ENCODE results near the gene EEF2. TPM values are rescaled to one million over a fixed set of nuclear protein-coding genes. Genes with fewer than 3 reads are reported as not detected.

EEF2 gene
- polyA plus RNA-seq, 3 donors = 264 to 836 (median 323) TPM

DNA sequence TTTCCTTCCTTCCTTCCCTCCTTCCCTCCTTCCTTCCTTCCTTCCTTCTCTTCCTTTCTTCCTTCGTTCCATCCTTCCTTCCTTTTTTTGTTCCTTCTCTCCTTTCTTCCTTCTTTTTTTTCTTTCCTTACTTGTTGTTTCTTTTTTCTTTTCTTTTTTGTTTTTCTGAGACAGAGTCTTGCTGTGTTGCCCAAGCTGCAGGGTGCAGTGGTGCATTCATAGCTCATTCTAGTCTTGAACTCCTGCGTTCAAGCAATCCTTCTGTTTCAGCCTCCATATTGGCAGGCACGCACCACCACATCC, 5.5 kb upstream of the EEF2 start:
- TF ChIP-seq, protein P1, sequence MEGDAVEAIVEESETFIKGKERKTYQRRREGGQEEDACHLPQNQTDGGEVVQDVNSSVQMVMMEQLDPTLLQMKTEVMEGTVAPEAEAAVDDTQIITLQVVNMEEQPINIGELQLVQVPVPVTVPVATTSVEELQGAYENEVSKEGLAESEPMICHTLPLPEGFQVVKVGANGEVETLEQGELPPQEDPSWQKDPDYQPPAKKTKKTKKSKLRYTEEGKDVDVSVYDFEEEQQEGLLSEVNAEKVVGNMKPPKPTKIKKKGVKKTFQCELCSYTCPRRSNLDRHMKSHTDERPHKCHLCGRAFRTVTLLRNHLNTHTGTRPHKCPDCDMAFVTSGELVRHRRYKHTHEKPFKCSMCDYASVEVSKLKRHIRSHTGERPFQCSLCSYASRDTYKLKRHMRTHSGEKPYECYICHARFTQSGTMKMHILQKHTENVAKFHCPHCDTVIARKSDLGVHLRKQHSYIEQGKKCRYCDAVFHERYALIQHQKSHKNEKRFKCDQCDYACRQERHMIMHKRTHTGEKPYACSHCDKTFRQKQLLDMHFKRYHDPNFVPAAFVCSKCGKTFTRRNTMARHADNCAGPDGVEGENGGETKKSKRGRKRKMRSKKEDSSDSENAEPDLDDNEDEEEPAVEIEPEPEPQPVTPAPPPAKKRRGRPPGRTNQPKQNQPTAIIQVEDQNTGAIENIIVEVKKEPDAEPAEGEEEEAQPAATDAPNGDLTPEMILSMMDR (IDR thresholded peaks at IDR 0.05) = no peak
- intact Hi-C loops (cut with micrococcal nuclease) = loop anchor here in 1 of 2 donors (2.0 kb wide), 1 partner anchor 16 kb away; the partner anchor contains the start of gene PIAS4
- Mint-ChIP-seq H3K4me3 (no peak overlapping the region), H3K36me3 (no peaks in the 10 kb centered on the region), H3K4me1 (peaks cover 26% of the 10 kb centered on the region), H3K27me3 (ENCODE audit: low read depth in 3 of 3) (peaks cover 2 to 8% (median 2%) of the 10 kb centered on the region in 3 donors), H3K27ac (peak overlapping the region in 2 of 7 donors; percentile 35 to 79), H3K9me3 (peaks cover 0 to 10% (median 0%) of the 10 kb centered on the region in 7 donors)
- H3K9ac ChIP-seq (ENCODE audit: insufficient read depth, low read length, poor library complexity, severe bottlenecking) = no peak overlapping the region
- WGBS (ENCODE audit: insufficient coverage) = no CpG with 5 or more reads among the region's 3 CpGs
- H3K4me2 ChIP-seq (replicated peaks; ENCODE audit: extremely low read depth, low read length, poor library complexity, severe bottlenecking) = no peak overlapping the region
- peaks cover 10% of the 10 kb centered on the region for H4K20me1 ChIP-seq (ENCODE audit: insufficient read depth, low read length)
- no peaks in the 10 kb centered on the region for H3K9me3 ChIP-seq (replicated peaks in 1 of 2; ENCODE audit: control insufficient read depth in 1 of 2, insufficient read depth in 1 of 2, low read length in 2 of 2)
- no peak overlapping the region for H3K4me3 ChIP-seq (replicated peaks in 1 of 3; ENCODE audit: low read depth in 2 of 3, low read length in 3 of 3)
- no peak for DNase-seq
- no peaks in the 10 kb centered on the region for H3K36me3 ChIP-seq (replicated peaks in 1 of 2; ENCODE audit: control insufficient read depth in 1 of 2, insufficient read depth in 2 of 2, low read length in 2 of 2)
- H3K4me1 ChIP-seq (ENCODE audit: control insufficient read depth in 1 of 2, insufficient read depth in 2 of 2, low read length in 2 of 2) = peaks cover 20 to 30% of the 10 kb centered on the region in 2 donors
- no peak overlapping the region for H3K27ac ChIP-seq (ENCODE audit: low read depth in 1 of 2, low read length in 2 of 2)
- no peaks in the 10 kb centered on the region for H3K79me2 ChIP-seq (ENCODE audit: insufficient read depth, low read length)
- H2AFZ ChIP-seq (ENCODE audit: insufficient read depth, low read depth, low read length, poor library complexity, severe bottlenecking) = peak overlapping the region; percentile 31
- H3K27me3 ChIP-seq (ENCODE audit: control insufficient read depth in 2 of 2, insufficient read depth in 2 of 2, low read length in 2 of 2) = no peaks in the 10 kb centered on the region

DNA sequence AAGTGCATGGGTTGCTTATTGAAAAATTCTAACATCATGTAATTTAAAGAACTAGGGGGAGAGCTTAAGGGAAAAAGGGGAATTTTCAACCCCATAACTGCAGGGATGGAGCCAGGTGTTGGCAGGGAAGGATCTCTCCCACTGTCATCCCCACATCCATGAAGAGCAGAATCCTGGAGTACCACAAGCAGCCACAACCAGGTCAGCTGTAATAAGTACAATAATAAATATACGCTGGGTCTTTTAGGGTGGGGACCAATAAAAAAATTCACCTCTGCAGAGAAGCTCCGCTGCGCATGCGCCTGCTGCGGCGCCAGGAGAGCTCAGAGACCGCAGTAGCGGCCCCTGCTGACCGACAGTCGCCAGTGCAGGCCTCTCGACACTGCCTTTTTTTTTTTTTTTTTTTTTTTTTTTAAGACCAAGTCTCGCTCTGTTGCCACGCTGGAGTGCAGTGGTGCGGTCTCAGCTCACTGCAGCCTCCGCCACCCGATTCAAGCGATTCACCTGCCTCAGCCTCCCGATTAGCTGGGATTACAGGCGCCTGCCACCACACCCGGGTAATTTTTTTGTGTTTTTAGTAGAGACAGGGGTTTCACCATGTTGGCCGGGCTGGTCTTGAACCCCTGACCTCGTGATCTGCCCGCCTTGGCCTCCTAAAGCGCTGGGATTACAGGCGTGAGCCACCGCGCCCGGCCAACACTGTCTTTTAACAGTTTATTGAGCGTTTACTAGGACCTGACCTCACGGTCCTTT, 2.5 kb upstream of the EEF2 start:
- peaks cover 0 to 10% (median 1%) of the 10 kb centered on the region in 7 donors for H3K9me3 Mint-ChIP-seq
- H3K4me1 ChIP-seq (ENCODE audit: control insufficient read depth in 1 of 2, insufficient read depth in 2 of 2, low read length in 2 of 2) = peaks cover 35 to 50% of the 10 kb centered on the region in 2 donors
- H3K4me2 ChIP-seq (replicated peaks; ENCODE audit: extremely low read depth, low read length, poor library complexity, severe bottlenecking) = peak overlapping the region; percentile 44
- WGBS (ENCODE audit: insufficient coverage) = 10% methylated on average over 20 of the region's 30 CpGs
- peaks cover 45% of the 10 kb centered on the region for H3K4me1 Mint-ChIP-seq
- H3K9me3 ChIP-seq (replicated peaks in 1 of 2; ENCODE audit: control insufficient read depth in 1 of 2, insufficient read depth in 1 of 2, low read length in 2 of 2) = no peaks in the 10 kb centered on the region
- intact Hi-C loops (cut with micrococcal nuclease) = loop anchor here (2.0 to 5.0 kb wide), 3 partner anchors 80 to 195 kb away; partner anchors contain the start of genes ANKRD24 (in 1 of the 2), SIRT6 (in 1 of the 2) and ZBTB7A (in 1 of the 2)
- H3K27me3 ChIP-seq (ENCODE audit: control insufficient read depth in 2 of 2, insufficient read depth in 2 of 2, low read length in 2 of 2) = no peaks in the 10 kb centered on the region
- peak overlapping the region; percentile 21 for H3K9ac ChIP-seq (ENCODE audit: insufficient read depth, low read length, poor library complexity, severe bottlenecking)
- H4K20me1 ChIP-seq (ENCODE audit: insufficient read depth, low read length) = peaks cover 37% of the 10 kb centered on the region
- TF ChIP-seq, protein P1 (IDR thresholded peaks at IDR 0.05) = peak; percentile 83
- H3K79me2 ChIP-seq (ENCODE audit: insufficient read depth, low read length) = peaks cover 26% of the 10 kb centered on the region
- DNase-seq = peak; percentile 84 to 90 (median 86)
- H3K27me3 Mint-ChIP-seq (ENCODE audit: low read depth in 3 of 3) = peaks cover 0 to 5% (median 0%) of the 10 kb centered on the region in 3 donors
- no peak overlapping the region for H3K27ac ChIP-seq (ENCODE audit: low read depth in 1 of 2, low read length in 2 of 2)
- H3K4me3 ChIP-seq (replicated peaks in 1 of 3; ENCODE audit: low read depth in 2 of 3, low read length in 3 of 3) = peak overlapping the region in 1 of 3 experiments; percentile 32
- peak overlapping the region in 6 of 7 donors; percentile 22 to 80 (median 71) for H3K27ac Mint-ChIP-seq
- H3K36me3 Mint-ChIP-seq = peaks cover 16% of the 10 kb centered on the region in 2 donors
- H2AFZ ChIP-seq (ENCODE audit: insufficient read depth, low read depth, low read length, poor library complexity, severe bottlenecking) = peak overlapping the region; percentile 41
- peak overlapping the region; percentile 58 to 77 for H3K4me3 Mint-ChIP-seq
- H3K36me3 ChIP-seq (replicated peaks in 1 of 2; ENCODE audit: control insufficient read depth in 1 of 2, insufficient read depth in 2 of 2, low read length in 2 of 2) = peaks cover 15 to 16% of the 10 kb centered on the region in 2 donors

Measured in CD14-positive monocyte (primary cell).